Stomach (tissue), 4 donors: ENCODE measurements around the gene ZYX.

Experiments used
- POLR2A ChIP-seq, 4 donors: fragments of 450-650 bp; IDR thresholded peaks; one replicate each; pipeline ENCODE4 v1.6.1; 2016; ENCODE audit warnings: antibody characterized with exemption in 4 of 4, control low read depth in 2 of 4, mild to moderate bottlenecking in 1 of 4, moderate library complexity in 1 of 4
- POLR2AphosphoS5 ChIP-seq, 3 donors: sonication (generic); formaldehyde crosslinking; IDR thresholded peaks; one replicate each; pipeline ENCODE4 v1.6.1; 2016; ENCODE audit warnings: antibody characterized with exemption in 3 of 3
- TF ChIP-seq, protein P1 (sequence below), 7 experiments: fragments of 450-650 bp in 4 of 7; fragments of 200-600 bp in 3 of 7; sonication (generic) in 3 of 7; IDR thresholded peaks; one replicate each; pipeline ENCODE4 v1.5.1; 2016 to 2019; ENCODE audit warnings: antibody characterized with exemption in 7 of 7, control low read depth in 2 of 7, mild to moderate bottlenecking in 1 of 7

DNA sequence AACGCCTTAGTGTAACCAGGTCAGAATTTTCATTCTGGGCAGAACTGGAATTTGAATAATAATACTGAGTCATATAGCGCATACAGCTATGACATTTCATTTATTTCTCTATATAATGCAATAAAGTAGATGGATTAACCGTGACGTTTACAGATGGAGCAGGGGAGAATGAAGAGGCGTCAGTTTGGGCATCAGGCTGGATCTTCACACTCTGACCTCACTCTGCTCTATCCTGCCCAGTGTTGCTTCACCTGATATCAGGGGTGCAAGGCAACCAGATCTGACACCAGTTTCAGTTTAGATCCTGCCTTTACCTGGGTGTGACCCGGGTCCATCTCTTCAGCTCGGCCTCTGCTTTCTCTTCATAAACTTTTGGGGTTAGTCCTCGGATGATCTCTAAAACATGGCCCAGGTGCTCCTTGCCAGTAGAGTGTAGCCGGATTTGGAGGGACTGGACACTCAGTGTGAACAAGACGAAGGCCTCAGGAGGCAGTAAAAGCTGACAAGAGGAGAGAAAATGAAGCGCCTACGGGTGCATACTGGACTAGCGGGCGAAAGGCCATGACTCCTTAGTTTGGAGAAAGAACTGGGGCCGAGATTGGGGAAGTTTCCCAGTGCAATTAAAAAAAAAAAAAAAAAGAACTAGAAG is 1.4 kb upstream of the ZYX start:
- TF ChIP-seq POLR2AphosphoS5 (IDR thresholded peaks at IDR 0.05) (no peak), POLR2A (IDR thresholded peaks at IDR 0.05) (no peak)
- TF ChIP-seq, protein P1, sequence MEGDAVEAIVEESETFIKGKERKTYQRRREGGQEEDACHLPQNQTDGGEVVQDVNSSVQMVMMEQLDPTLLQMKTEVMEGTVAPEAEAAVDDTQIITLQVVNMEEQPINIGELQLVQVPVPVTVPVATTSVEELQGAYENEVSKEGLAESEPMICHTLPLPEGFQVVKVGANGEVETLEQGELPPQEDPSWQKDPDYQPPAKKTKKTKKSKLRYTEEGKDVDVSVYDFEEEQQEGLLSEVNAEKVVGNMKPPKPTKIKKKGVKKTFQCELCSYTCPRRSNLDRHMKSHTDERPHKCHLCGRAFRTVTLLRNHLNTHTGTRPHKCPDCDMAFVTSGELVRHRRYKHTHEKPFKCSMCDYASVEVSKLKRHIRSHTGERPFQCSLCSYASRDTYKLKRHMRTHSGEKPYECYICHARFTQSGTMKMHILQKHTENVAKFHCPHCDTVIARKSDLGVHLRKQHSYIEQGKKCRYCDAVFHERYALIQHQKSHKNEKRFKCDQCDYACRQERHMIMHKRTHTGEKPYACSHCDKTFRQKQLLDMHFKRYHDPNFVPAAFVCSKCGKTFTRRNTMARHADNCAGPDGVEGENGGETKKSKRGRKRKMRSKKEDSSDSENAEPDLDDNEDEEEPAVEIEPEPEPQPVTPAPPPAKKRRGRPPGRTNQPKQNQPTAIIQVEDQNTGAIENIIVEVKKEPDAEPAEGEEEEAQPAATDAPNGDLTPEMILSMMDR (IDR thresholded peaks at IDR 0.05): no peak
